ENCODE data around the gene EGLN1.

EGLN1 gene

GRCh38 chr1:231414260-231415016, 7.6 kb downstream of the EGLN1 start:
- TF ChIP-seq MYC (IDR thresholded peaks at IDR 0.05; ENCODE audit: low read depth, low read length) (no peak), POLR2A (IDR thresholded peaks at IDR 0.05; ENCODE audit: extremely low read depth, insufficient read length) (no peak), MAX (IDR thresholded peaks at IDR 0.05; ENCODE audit: low read depth, low read length) (no peak), CTCF (IDR thresholded peaks at IDR 0.05; ENCODE audit: low read depth, low read length) (no peak)
- DNase-seq (ENCODE audit: low read depth): no peak
- no peak overlapping the region for H3K4me3 ChIP-seq (ENCODE audit: low read depth, low read length)

DNA sequence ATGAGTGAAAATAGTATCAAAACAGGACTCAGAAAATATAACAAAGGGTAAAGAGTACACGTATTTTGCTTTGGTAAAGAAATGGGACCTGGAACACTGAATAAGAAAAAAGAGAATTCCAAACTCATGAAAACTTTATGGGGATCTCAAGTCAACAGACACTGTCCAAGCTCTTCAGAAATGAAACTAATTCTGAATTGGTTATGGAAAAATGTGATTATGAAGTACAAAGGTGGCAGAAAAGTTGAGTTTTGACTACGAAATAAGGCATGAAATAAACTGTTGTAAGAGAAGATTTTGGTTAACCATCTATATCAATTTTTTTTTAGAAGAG, 8.4 kb downstream of the EGLN1 start:
- no peak for DNase-seq (ENCODE audit: low read depth)
- no peak overlapping the region for H3K4me3 ChIP-seq (ENCODE audit: low read depth, low read length)
- TF ChIP-seq CTCF (IDR thresholded peaks at IDR 0.05; ENCODE audit: low read depth, low read length) (no peak), POLR2A (IDR thresholded peaks at IDR 0.05; ENCODE audit: extremely low read depth, insufficient read length) (no peak), MYC (IDR thresholded peaks at IDR 0.05; ENCODE audit: low read depth, low read length) (no peak), MAX (IDR thresholded peaks at IDR 0.05; ENCODE audit: low read depth, low read length) (no peak)

GRCh38 chr1:231411036-231411531, 11.0 kb downstream of the EGLN1 start:
- no peak for TF ChIP-seq CTCF (IDR thresholded peaks at IDR 0.05; ENCODE audit: low read depth, low read length)
- no peak for TF ChIP-seq POLR2A (IDR thresholded peaks at IDR 0.05; ENCODE audit: extremely low read depth, insufficient read length)
- TF ChIP-seq MYC (IDR thresholded peaks at IDR 0.05; ENCODE audit: low read depth, low read length): no peak
- no peak for TF ChIP-seq MAX (IDR thresholded peaks at IDR 0.05; ENCODE audit: low read depth, low read length)
- no peak overlapping the region for H3K4me3 ChIP-seq (ENCODE audit: low read depth, low read length)
- DNase-seq (ENCODE audit: low read depth): no peak

DNA sequence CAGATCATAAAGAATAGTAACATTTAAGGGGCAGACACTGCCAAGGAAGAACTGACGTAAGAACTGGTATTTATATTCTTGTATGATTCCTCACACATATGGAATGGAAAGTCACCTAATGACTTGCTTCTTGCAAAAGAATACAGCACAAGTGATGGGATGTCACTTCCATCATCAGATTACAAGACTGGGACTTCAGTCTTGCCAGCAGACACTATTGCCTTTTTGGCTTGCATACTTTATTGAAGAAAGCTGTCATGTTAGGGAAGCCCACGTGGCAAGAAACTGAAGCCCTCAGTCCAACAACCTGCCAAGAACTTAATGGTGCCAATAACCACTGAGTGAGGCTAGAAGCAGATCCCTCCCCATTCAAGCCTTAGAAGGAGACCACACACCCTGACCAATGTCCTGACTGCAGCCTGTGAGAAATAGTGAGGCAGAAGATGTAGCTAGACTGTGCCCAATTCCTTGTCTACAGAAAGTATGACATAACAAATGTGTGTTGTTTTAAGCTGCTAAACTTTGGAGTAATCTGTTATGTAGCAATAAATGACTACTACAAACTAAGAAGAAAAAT, 12.0 kb downstream of the EGLN1 start:
- TF ChIP-seq POLR2A (IDR thresholded peaks at IDR 0.05; ENCODE audit: extremely low read depth, insufficient read length) (no peak), MAX (IDR thresholded peaks at IDR 0.05; ENCODE audit: low read depth, low read length) (no peak), MYC (IDR thresholded peaks at IDR 0.05; ENCODE audit: low read depth, low read length) (no peak), CTCF (IDR thresholded peaks at IDR 0.05; ENCODE audit: low read depth, low read length) (no peak)
- H3K4me3 ChIP-seq (ENCODE audit: low read depth, low read length): no peak overlapping the region
- DNase-seq (ENCODE audit: low read depth): no peak

DNA sequence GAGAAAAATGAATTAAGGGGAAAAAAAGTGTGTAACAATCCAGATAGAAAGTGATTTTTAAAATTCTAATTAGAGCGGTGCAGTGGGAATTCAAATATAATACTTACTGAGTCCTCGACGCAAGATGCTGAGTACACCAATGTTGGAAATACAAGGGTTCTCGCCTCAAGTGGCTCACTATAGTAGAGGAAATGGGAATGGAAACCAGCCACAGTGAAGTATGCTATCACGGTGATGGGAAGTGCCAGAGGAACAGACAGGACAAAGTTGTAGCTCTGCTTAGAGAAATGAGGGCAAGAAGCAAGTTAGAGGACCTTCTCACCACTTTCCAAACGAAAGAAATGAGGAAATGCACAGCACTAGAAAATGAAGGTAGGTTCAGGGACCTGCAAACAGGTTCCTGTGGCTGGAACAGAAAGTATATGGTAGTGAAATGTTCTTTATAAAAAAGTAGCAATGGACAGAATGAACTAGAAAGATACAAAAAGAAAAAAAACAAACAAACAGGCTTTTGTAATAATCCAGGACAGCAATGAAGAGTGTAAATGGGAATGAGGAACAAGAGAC, 13.5 kb downstream of the EGLN1 start:
- TF ChIP-seq MYC (IDR thresholded peaks at IDR 0.05; ENCODE audit: low read depth, low read length) (no peak), CTCF (IDR thresholded peaks at IDR 0.05; ENCODE audit: low read depth, low read length) (no peak), POLR2A (IDR thresholded peaks at IDR 0.05; ENCODE audit: extremely low read depth, insufficient read length) (no peak), MAX (IDR thresholded peaks at IDR 0.05; ENCODE audit: low read depth, low read length) (no peak)
- DNase-seq (ENCODE audit: low read depth): no peak
- no peak overlapping the region for H3K4me3 ChIP-seq (ENCODE audit: low read depth, low read length)
